Bronchus fibroblast of lung (primary cell): Measurements from ENCODE around the gene LIX1L. TPM values are rescaled to one million over a fixed set of nuclear protein-coding genes. Genes with fewer than 3 reads are reported as not detected.

Experiments used
- total RNA-seq: library from RNA; depleted of rRNA; stranded (reverse); fragments of >200 nt; gene quantifications from 2 replicates; pipeline ENCODE4 v1.2.3, GENCODE V29; 2015

The LIX1L gene
- 25.1 and 25.9 TPM in 2 replicates for total RNA-seq

DNA sequence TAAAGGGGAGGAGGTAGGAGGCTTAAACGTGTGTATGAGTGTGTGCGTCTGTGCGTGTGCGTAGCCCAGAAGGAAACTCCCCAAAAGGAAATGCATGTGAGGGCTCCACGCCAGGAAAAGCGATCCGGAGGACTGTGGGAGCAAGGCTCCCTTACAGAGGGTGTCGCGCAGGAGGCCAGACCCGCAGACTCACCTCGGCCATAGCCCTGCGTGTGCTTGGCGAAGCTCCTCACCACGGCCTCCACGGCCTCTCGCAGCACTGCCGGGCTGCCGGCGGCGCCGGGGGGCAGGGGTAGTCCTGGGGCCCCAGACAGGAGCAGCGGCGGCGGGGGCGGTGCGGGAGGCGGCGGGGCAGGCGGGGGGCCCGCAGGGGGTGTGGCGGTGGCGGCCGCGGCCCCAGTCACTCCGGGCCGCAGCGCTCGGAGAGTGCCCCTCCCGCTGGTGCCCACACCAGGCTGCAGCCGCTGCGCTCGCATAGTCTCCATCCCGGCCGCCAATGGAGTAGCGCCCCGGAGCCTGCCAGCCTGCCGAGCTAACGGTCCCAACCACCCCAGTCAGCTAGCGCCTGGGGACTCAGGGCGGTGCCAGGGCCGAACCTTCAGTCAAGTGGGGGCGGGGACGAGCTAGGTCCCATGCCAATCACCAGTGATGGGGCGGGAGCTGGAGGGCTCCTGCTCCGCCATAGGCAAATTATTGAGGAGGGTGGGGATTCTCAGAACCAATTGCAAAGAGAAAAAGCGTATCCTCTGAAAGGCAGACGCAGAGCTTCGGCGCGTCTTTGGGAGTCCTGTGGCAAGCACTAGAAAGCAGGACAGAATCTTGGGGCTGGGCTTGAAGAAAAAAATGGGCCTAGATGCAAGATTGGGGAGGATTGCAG is at the start of gene LIX1L:
LIX1L (minus strand) TSS at position 575 of the 877 bp plus-strand sequence; CDS start at position 485, 90 bp downstream.

GRCh38 chr1:145996433-145997015 is 38.7 kb upstream of the LIX1L start, which contains the start of gene TXNIP:
Gene TXNIP, minus strand, starts transcription at chr1:145996579. Its CDS starts 313 bp downstream, at chr1:145996266.

DNA sequence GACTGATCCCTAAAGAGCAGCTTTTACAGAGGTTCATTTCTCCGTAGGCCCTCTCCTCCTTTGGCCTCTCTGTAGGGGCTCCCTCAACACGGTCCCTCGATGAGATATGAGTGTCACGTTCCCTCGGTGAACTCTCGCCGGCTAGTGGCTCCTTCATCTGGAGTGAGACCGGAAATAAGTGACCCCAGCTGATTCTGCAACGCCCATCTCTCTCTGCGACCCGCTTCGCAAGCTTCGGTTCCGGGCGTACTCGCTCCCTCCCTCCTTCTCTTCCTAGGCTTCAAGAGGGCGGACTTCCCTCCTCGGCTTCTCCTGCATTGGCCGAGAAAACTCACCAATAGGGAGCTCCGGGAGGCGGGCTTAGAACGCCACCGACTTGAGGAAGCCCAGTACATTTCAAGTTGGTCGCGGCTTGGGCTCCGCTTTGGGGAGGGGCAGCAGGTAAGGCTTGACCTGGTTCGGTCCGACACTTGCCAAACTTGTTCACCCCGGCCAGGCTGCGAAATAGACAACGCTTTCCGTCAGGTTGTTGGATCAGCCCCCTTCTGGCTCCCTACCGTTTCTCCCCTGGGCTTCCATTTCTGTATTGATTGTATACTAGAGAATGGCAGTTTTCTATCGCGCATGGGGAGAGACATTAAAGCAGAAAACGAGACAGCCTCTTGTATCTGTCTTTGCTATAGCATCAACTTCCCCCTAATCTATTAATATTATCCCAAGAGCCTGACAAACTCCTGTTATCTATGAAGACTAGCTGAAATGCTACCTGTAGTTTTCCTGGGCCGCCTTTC is 6.7 kb upstream of the LIX1L start, which contains the start of the genes ANKRD34A and POLR3GL:
ANKRD34A (minus strand) TSS at position 248 of the 791 bp plus-strand sequence. CDS start 2,816 bp downstream, outside the sequence.
POLR3GL (plus strand) TSS at position 363 of the 791 bp plus-strand sequence. CDS start 10,176 bp downstream, outside the sequence.

DNA sequence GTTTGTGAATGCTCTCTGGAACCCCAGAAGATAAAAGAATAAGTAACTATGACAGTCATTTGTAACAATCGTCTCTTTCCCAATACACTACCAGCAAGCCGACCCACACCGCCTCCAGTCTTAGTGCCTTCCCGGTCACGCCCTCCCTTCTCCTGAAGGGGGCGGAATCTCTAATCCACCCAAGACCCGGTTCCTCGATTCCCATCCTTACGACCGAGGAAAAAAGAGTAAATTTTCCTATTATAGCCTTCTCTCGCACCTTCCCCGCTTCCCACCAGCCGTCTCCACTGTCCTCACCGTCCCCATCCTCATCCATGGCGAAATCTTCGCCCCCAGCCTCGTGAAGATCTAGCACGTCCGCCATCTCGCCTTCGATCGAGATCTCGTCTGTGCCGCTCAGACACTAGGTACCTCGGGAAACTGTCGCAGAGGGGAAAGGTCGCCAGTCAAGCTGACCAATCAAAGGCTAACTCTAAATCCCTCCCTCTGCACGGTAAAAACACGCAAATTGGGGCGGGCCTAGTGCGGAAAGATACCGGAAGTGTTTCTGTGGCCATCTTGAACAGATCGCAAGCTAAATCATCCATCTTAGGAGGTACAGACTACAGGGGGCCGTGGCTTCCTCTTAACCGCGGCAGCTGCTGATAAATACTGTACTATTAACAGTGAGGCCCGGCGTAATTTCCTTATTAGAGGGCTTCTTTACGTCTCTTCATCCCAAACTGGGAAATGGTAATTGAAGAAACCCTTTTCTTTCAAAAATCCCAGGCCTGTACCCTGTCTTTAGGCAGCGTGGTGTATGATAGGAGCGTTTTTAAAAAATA is 30.5 kb downstream of the LIX1L start, which contains the start of gene RBM8A:
RBM8A (minus strand) TSS at position 422 of the 824 bp plus-strand sequence; CDS start at position 364, 58 bp downstream.

GRCh38 chr1:145918144-145918991 is 39.4 kb downstream of the LIX1L start, which contains the start of gene PEX11B:
Gene PEX11B, minus strand, starts transcription at chr1:145918717. Its CDS starts 29 bp downstream, at chr1:145918688.

GRCh38 chr1:145885738-145886287 is 72.0 kb downstream of the LIX1L start, which contains the start of gene ANKRD35:
Gene ANKRD35, minus strand, starts transcription at chr1:145885866. Its CDS starts 108 bp downstream, at chr1:145885758.

Other genes with a start within 250 kb of the LIX1L start
- gene CD160, start 238.5 kb downstream of the LIX1L start, total RNA-seq, result not detected in 2 replicates
- 9.9 and 10.9 TPM in 2 replicates for gene RNF115, start 133.9 kb downstream of the LIX1L start, total RNA-seq
- 34.6 and 35.4 TPM in 2 replicates for gene POLR3C, start 133.8 kb downstream of the LIX1L start, total RNA-seq
- gene NUDT17, start 112.4 kb downstream of the LIX1L start, total RNA-seq, result 4.2 and 6.4 TPM in 2 replicates
- 34.8 and 34.9 TPM in 2 replicates for gene PIAS3, start 98.9 kb downstream of the LIX1L start, total RNA-seq
- 6.8 and 7.4 TPM in 2 replicates for gene ANKRD35, start 72.2 kb downstream of the LIX1L start, total RNA-seq
- gene ITGA10, start 48.0 kb downstream of the LIX1L start, total RNA-seq, result 25.7 and 25.9 TPM in 2 replicates
- 29.6 and 32.3 TPM in 2 replicates for gene PEX11B, start 39.3 kb downstream of the LIX1L start, total RNA-seq
- gene RBM8A, start 30.5 kb downstream of the LIX1L start, total RNA-seq, result 181 and 204 TPM in 2 replicates
- 0.59 and 1.3 TPM in 2 replicates for gene ANKRD34A, start 6.6 kb upstream of the LIX1L start, total RNA-seq
- 23.2 and 26.1 TPM in 2 replicates for gene POLR3GL, start 6.7 kb upstream of the LIX1L start, total RNA-seq
- 132 and 141 TPM in 2 replicates for gene TXNIP, start 38.6 kb upstream of the LIX1L start, total RNA-seq
- not detected in 2 replicates for gene HJV, start 63.7 kb upstream of the LIX1L start, total RNA-seq
- gene NBPF10, start 186.8 kb upstream of the LIX1L start, total RNA-seq, result 0.30 and 0.34 TPM in 2 replicates